B cell (primary cell): Measurements from ENCODE around the gene PLAC1. TPM values are rescaled to one million over a fixed set of nuclear protein-coding genes. Genes with fewer than 3 reads are reported as not detected.

Source experiments
- ATAC-seq: fragments of 200-7000 bp; cut with Tn5 transposase; one replicate; pipeline ENCODE4 v1.10.0; 2021; ENCODE audit warnings: low read depth, mild to moderate bottlenecking, moderate number of reproducible peaks, moderate library complexity
- CTCF ChIA-PET: fragments of 350-600 bp; sonication (Branson Sonifier 250); formaldehyde crosslinking; loops from one replicate; lab custom pipeline; 2021; ENCODE audit warnings: antibody characterized with exemption, inconsistent platforms; lab: Charles Lee
- POLR2A ChIA-PET: fragments of 350-600 bp; sonication (Branson Sonifier 250); formaldehyde crosslinking; loops from one replicate; lab custom pipeline; 2021; ENCODE audit warnings: antibody characterized with exemption; lab: Charles Lee
- DNase-seq: peaks from one replicate; pipeline ENCODE4 v3.0.0; 2013
- H2AFZ ChIP-seq: 2 replicates; pipeline ENCODE4 v1.6.1; 2012; ENCODE audit warnings: mild to moderate bottlenecking, low read depth, low read length; ENCODE audit not compliant: insufficient read depth, poor library complexity, severe bottlenecking
- H3K27ac ChIP-seq, 2 donors: 1 replicate in 1 of 2; 2 replicates in 1 of 2; pipeline ENCODE4 v1.5.1; 2012 to 2013; ENCODE audit warnings: low read length in 2 of 2, mild to moderate bottlenecking in 2 of 2, moderate library complexity in 1 of 2
- H3K27me3 ChIP-seq, 4 experiments: fragments of 200-600 bp in 1 of 4; sonication (generic) in 1 of 4; replicated peaks in 1 of 4; 1 replicate in 2 of 4; 2 replicates in 2 of 4; pipeline versions ENCODE4 v1.6.1 to v1.7.0; 2013 to 2016; ENCODE audit warnings: low read length in 3 of 4, mild to moderate bottlenecking in 2 of 4, mixed read lengths in 1 of 4, moderate library complexity in 1 of 4; ENCODE audit not compliant: insufficient read depth in 4 of 4, control insufficient read depth in 3 of 4; ENCODE audit errors: control extremely low read depth in 1 of 4
- H3K36me3 ChIP-seq, 2 experiments: replicated peaks in 1 of 2; 1 replicate in 1 of 2; 2 replicates in 1 of 2; pipeline versions ENCODE4 v1.6.1 to v1.7.1; 2013; ENCODE audit warnings: low read length in 1 of 2; ENCODE audit not compliant: insufficient read depth in 2 of 2, control insufficient read depth in 1 of 2; ENCODE audit errors: control extremely low read depth in 1 of 2, extremely low read depth in 1 of 2
- H3K4me1 ChIP-seq, 2 donors: fragments of 200-600 bp in 1 of 2; sonication (generic) in 1 of 2; 1 replicate in 1 of 2; 2 replicates in 1 of 2; pipeline versions ENCODE4 v1.5.1 to v1.6.1; 2013 to 2017; ENCODE audit warnings: low read length in 2 of 2; ENCODE audit not compliant: control insufficient read depth in 2 of 2, insufficient read depth in 2 of 2
- H3K4me2 ChIP-seq: replicated peaks from 2 replicates; pipeline ENCODE3; 2012; ENCODE audit warnings: mild to moderate bottlenecking, low read depth, low read length; ENCODE audit not compliant: poor library complexity, severe bottlenecking
- H3K4me3 ChIP-seq, 5 experiments: fragments of 200-600 bp in 1 of 5; sonication (generic) in 1 of 5; 1 replicate in 3 of 5; 2 replicates in 2 of 5; pipeline versions ENCODE4 v1.5.1 to v1.7.0; 2011 to 2016; ENCODE audit warnings: low read length in 4 of 5, mild to moderate bottlenecking in 4 of 5, low read depth in 2 of 5, control low read depth in 1 of 5, moderate library complexity in 1 of 5; ENCODE audit not compliant: insufficient read depth in 1 of 5; ENCODE audit errors: control extremely low read depth in 1 of 5, extremely low read depth in 1 of 5
- H3K79me2 ChIP-seq: fragments of 200-600 bp; sonication (generic); one replicate; pipeline ENCODE4 v1.6.0; 2016; ENCODE audit warnings: low read length; ENCODE audit not compliant: control insufficient read depth, insufficient read depth
- H3K9ac ChIP-seq: fragments of 200-600 bp; sonication (generic); 2 replicates; pipeline ENCODE4 v1.6.1; 2017; ENCODE audit warnings: mild to moderate bottlenecking, low read length, moderate library complexity
- H3K9me3 ChIP-seq, 3 donors: one replicate each; pipeline versions ENCODE4 v1.6.1 to v1.7.1; 2013; ENCODE audit warnings: low read length in 2 of 3; ENCODE audit not compliant: control insufficient read depth in 2 of 3, insufficient read depth in 1 of 3; ENCODE audit errors: control extremely low read depth in 1 of 3
- H4K20me1 ChIP-seq: 2 replicates; pipeline ENCODE4 v1.6.0; 2012; ENCODE audit warnings: mild to moderate bottlenecking, low read length; ENCODE audit not compliant: insufficient read depth, control insufficient read depth, poor library complexity, severe bottlenecking
- H3K27ac Mint-ChIP-seq: one replicate; pipeline ENCODE4 v1.8.0; 2021; ENCODE audit warnings: mixed read lengths
- H3K27me3 Mint-ChIP-seq: one replicate; pipeline ENCODE4 v1.8.0; 2021; ENCODE audit warnings: mixed read lengths
- H3K4me1 Mint-ChIP-seq: one replicate; pipeline ENCODE4 v1.8.0; 2021; ENCODE audit warnings: mixed read lengths
- H3K4me3 Mint-ChIP-seq: one replicate; pipeline ENCODE4 v1.8.0; 2021; ENCODE audit warnings: mixed read lengths
- H3K9me3 Mint-ChIP-seq: one replicate; pipeline ENCODE4 v1.8.0; 2022; ENCODE audit warnings: mixed read lengths; ENCODE audit not compliant: insufficient read depth
- CTCF ChIP-seq: fragments of 200-600 bp; IDR thresholded peaks from one replicate; pipeline ENCODE4 v1.8.0; 2022; ENCODE audit warnings: antibody characterized with exemption, mild to moderate bottlenecking
- EZH2 ChIP-seq: IDR thresholded peaks from 2 replicates; pipeline ENCODE4 v1.6.1; 2012; ENCODE audit warnings: borderline replicate concordance, low read depth, mild to moderate bottlenecking, moderate library complexity, low read length; ENCODE audit not compliant: insufficient read depth, poor library complexity, severe bottlenecking
- WGBS: methylation state at CpG from one replicate; pipeline ENCODE4 v1.1.5; 2013; ENCODE audit warnings: missing lambda C conversion rate; ENCODE audit not compliant: insufficient coverage; 5-methylcytosine and 5-hydroxymethylcytosine counted together
- intact Hi-C: fragments of 100-400 bp; cut with micrococcal nuclease; formaldehyde crosslinking; loops from one replicate; pipeline ENCODE4 v1.10.0; 2022
- polyA plus RNA-seq: library from polyadenylated mRNA; depleted of rRNA; stranded (reverse); fragments of >200 nt; gene quantifications from 2 replicates; pipeline ENCODE4 v1.2.3, GENCODE V29; 2012
- total RNA-seq, 2 donors: library from RNA; stranded (reverse); fragments of 120-200 nt in 1 of 2; gene quantifications; 1 replicate in 1 of 2; 2 replicates in 1 of 2; pipeline versions ENCODE4 v1.2.3 to v1.2.4, GENCODE V29; 2013 to 2022

Gene PLAC1
- total and polyA plus RNA-seq, 2 donors (not counting 1 experiment from before 2014, with no cell fraction given), result not detected

- H3K36me3 ChIP-seq, result no peaks in the 10 kb centered on the region
- Mint-ChIP-seq H3K4me1 (no peaks in the 10 kb centered on the region), H3K27ac (no peak overlapping the region), H3K9me3 (no peaks in the 10 kb centered on the region), H3K4me3 (no peak overlapping the region), H3K27me3 (peaks cover 11% of the 10 kb centered on the region)
- TF ChIP-seq EZH2 (no peak), CTCF (no peak)
- no peak overlapping the region for H2AFZ ChIP-seq
- no peak overlapping the region for H3K9ac ChIP-seq
- no peaks in the 10 kb centered on the region for H3K79me2 ChIP-seq
- DNase-seq, result no peak
- POLR2A ChIA-PET, result no interaction called here
- no peaks in the 10 kb centered on the region for H3K4me1 ChIP-seq
- no CpG with 5 or more reads among the region's 6 CpGs for WGBS
- ATAC-seq, result no peak
- CTCF ChIA-PET, result no interaction called here
- H3K27ac ChIP-seq, result no peak overlapping the region
- intact Hi-C loops, result no loop called here
- no peak overlapping the region for H3K4me3 ChIP-seq
- no peaks in the 10 kb centered on the region for H4K20me1 ChIP-seq
- H3K9me3 ChIP-seq, result no peaks in the 10 kb centered on the region
- H3K27me3 ChIP-seq, result no peaks in the 10 kb centered on the region
- no peak overlapping the region for H3K4me2 ChIP-seq
These were observed 12.2 kb downstream of the PLAC1 start for GRCh38 chrX:134645936-134646543.

- Mint-ChIP-seq H3K27ac (no peak overlapping the region), H3K4me1 (no peaks in the 10 kb centered on the region)
- ATAC-seq, result no peak
These were observed 15.9 kb downstream of the PLAC1 start for GRCh38 chrX:134642386-134642785.

More at GRCh38 chrX:134642386-134642785, 15.9 kb downstream of the PLAC1 start:
- H3K27me3 ChIP-seq, result no peaks in the 10 kb centered on the region
- no peak overlapping the region for H3K9ac ChIP-seq
- H3K4me1 ChIP-seq, result no peaks in the 10 kb centered on the region
- H3K9me3 Mint-ChIP-seq, result no peaks in the 10 kb centered on the region
- TF ChIP-seq CTCF (no peak), EZH2 (no peak)
- no peak overlapping the region for H3K4me3 Mint-ChIP-seq
- H3K27ac ChIP-seq, result no peak overlapping the region
- H4K20me1 ChIP-seq, result no peaks in the 10 kb centered on the region
- H3K4me2 ChIP-seq, result no peak overlapping the region
- peaks cover 14% of the 10 kb centered on the region for H3K27me3 Mint-ChIP-seq
- intact Hi-C loops, result no loop called here
- no peak for DNase-seq
- no peak overlapping the region for H2AFZ ChIP-seq
- CTCF ChIA-PET, result no interaction called here
- no peaks in the 10 kb centered on the region for H3K79me2 ChIP-seq
- no peak overlapping the region for H3K4me3 ChIP-seq
- no peaks in the 10 kb centered on the region for H3K9me3 ChIP-seq
- POLR2A ChIA-PET, result no interaction called here
- H3K36me3 ChIP-seq, result no peaks in the 10 kb centered on the region
- WGBS, result no CpG with 5 or more reads among the region's 1 CpG
